Endothelial cell of umbilical vein (primary cell): ENCODE results near the gene CD163L1. TPM values are rescaled to one million over a fixed set of nuclear protein-coding genes. Genes with fewer than 3 reads are reported as not detected.
"Not testable (repeated sequence)": the region's sequence is repeated elsewhere in the genome, so short reads cannot be mapped to it uniquely, and the experiment has no call there.

Source experiments
- BruUV-seq: library from RNA; stranded (reverse); fragments of 400-500 nt; replicated peaks from 2 replicates; lab custom pipeline; 2021; lab: Mats Ljungman, UMichigan
- CTCF ChIA-PET: fragments of 300-600, 350-600 bp; sonication (Branson Sonifier 250); formaldehyde crosslinking; loops from one replicate; lab custom pipeline; 2021; ENCODE audit warnings: antibody characterized with exemption, inconsistent platforms; lab: Charles Lee
- POLR2A ChIA-PET: fragments of 300-600, 350-600 bp; sonication (Branson Sonifier 250); formaldehyde crosslinking; loops from one replicate; lab custom pipeline; 2021; ENCODE audit warnings: antibody characterized with exemption, inconsistent platforms; lab: Charles Lee
- DNase-seq: peaks from one replicate; pipeline ENCODE4 v3.0.0-alpha.2; 2011; ENCODE audit warnings: low read depth, low spot score
- FAIRE-seq: peaks from 2 replicates; lab custom pipeline; 2011; peaks lifted over from hg19 to GRCh38; lab: Jason Lieb, UNC
- H2AFZ ChIP-seq: 2 replicates; pipeline ENCODE4 v1.6.0; 2012; ENCODE audit warnings: low read depth, low read length, control low read depth, inconsistent platforms
- H3K27ac ChIP-seq: 2 replicates; pipeline ENCODE4 v1.5.1; 2011; ENCODE audit warnings: low read depth, mild to moderate bottlenecking, control low read depth, low read length, moderate library complexity; ENCODE audit not compliant: insufficient read depth
- H3K27me3 ChIP-seq, 2 experiments: 2 replicates each; pipeline versions ENCODE4 v1.6.0 to v1.6.1; 2011; ENCODE audit warnings: low read length in 2 of 2, mixed read lengths in 1 of 2; ENCODE audit not compliant: control insufficient read depth in 2 of 2, insufficient read depth in 2 of 2
- H3K36me3 ChIP-seq, 2 experiments: 2 replicates in 1 of 2; 3 replicates in 1 of 2; pipeline ENCODE4 v1.5.1; 2011; ENCODE audit warnings: low read length in 2 of 2, mild to moderate bottlenecking in 1 of 2, moderate library complexity in 1 of 2; ENCODE audit not compliant: control insufficient read depth in 2 of 2, insufficient read depth in 2 of 2; ENCODE audit errors: extremely low read depth in 1 of 2
- H3K4me1 ChIP-seq: 3 replicates; pipeline ENCODE4 v1.5.1; 2011; ENCODE audit warnings: mild to moderate bottlenecking, low read length; ENCODE audit not compliant: control insufficient read depth, insufficient read depth; ENCODE audit errors: extremely low read depth
- H3K4me2 ChIP-seq: 2 replicates; pipeline ENCODE4 v1.6.1; 2011; ENCODE audit warnings: low read length, control low read depth, mixed read lengths; ENCODE audit not compliant: insufficient read depth
- H3K4me3 ChIP-seq, 3 experiments: fragments of 200-600 bp in 1 of 3; sonication (generic), shearing (Covaris generic) in 1 of 3; replicated peaks in 1 of 3; 2 replicates each; pipeline ENCODE4 v1.5.1; 2011 to 2016; ENCODE audit warnings: control low read depth in 3 of 3, low read length in 3 of 3, mild to moderate bottlenecking in 2 of 3, inconsistent platforms in 1 of 3, low read depth in 1 of 3, moderate library complexity in 1 of 3; ENCODE audit not compliant: insufficient read depth in 1 of 3
- H3K79me2 ChIP-seq: 2 replicates; pipeline ENCODE4 v1.6.0; 2012; ENCODE audit warnings: low read length, inconsistent platforms; ENCODE audit not compliant: control insufficient read depth, insufficient read depth
- H3K9ac ChIP-seq: replicated peaks from 2 replicates; pipeline ENCODE3; 2011; ENCODE audit warnings: low read length, control low read depth; ENCODE audit not compliant: insufficient read depth; ENCODE audit errors: extremely low read depth
- H3K9me1 ChIP-seq: replicated peaks from 3 replicates; pipeline ENCODE4 v1.6.0; 2011; ENCODE audit warnings: mild to moderate bottlenecking, low read length; ENCODE audit not compliant: control insufficient read depth, insufficient read depth; ENCODE audit errors: extremely low read depth
- H3K9me3 ChIP-seq: replicated peaks from 2 replicates; pipeline ENCODE4 v1.5.1; 2012; ENCODE audit warnings: low read length, inconsistent platforms; ENCODE audit not compliant: control insufficient read depth, insufficient read depth
- H4K20me1 ChIP-seq: replicated peaks from 2 replicates; pipeline ENCODE3; 2011; ENCODE audit warnings: mild to moderate bottlenecking, low read length; ENCODE audit not compliant: control insufficient read depth, insufficient read depth; ENCODE audit errors: extremely low read depth
- CTCF ChIP-seq, 2 donors: IDR thresholded peaks; 1 replicate in 1 of 2; 2 replicates in 1 of 2; pipeline ENCODE4 v1.5.1; 2011; ENCODE audit warnings: low read length in 2 of 2, mild to moderate bottlenecking in 2 of 2, moderate library complexity in 2 of 2, control low read depth in 1 of 2, inconsistent platforms in 1 of 2, low read depth in 1 of 2; ENCODE audit not compliant: insufficient read depth in 1 of 2; ENCODE audit errors: extremely low read depth in 1 of 2
- GATA2 ChIP-seq: IDR thresholded peaks from 2 replicates; pipeline ENCODE4 v1.7.0; 2011; ENCODE audit warnings: low read depth, mild to moderate bottlenecking, moderate library complexity, mixed read lengths, low read length; ENCODE audit not compliant: insufficient read length, insufficient read depth
- MAX ChIP-seq: IDR thresholded peaks from 2 replicates; pipeline ENCODE4 v1.6.1; 2011; ENCODE audit not compliant: insufficient read depth, insufficient read length
- POLR2AphosphoS5 ChIP-seq: IDR thresholded peaks from 2 replicates; pipeline ENCODE4 v1.6.1; 2012; ENCODE audit warnings: low read depth, mild to moderate bottlenecking, control low read depth, low read length, moderate library complexity; ENCODE audit not compliant: insufficient read depth
- dilution Hi-C: fragments of 300-500 bp; cut with MboI; formaldehyde crosslinking; loops from one replicate; pipeline ENCODE4 v1.15.0; 2019; ENCODE audit warnings: low sequenced_read_pairs; ENCODE audit not compliant: extremely low pct_ligation_motif_present
- intact Hi-C: fragments of 100-400 bp; cut with micrococcal nuclease; formaldehyde crosslinking; loops from one replicate; pipeline ENCODE4 v1.10.0; 2022
- polyA plus RNA-seq, 4 experiments: library from polyadenylated mRNA; depleted of rRNA in 3 of 4; stranded (reverse) in 3 of 4; unstranded in 1 of 4; fragments of >200 nt; gene quantifications; 2 replicates each; pipeline versions ENCODE4 v1.2.1 to v1.2.3, GENCODE V29; 2011 to 2012; ENCODE audit warnings: missing spikeins in 1 of 4
- total RNA-seq: library from RNA; stranded (reverse); gene quantifications from 2 replicates; pipeline ENCODE4 v1.2.3, GENCODE V29; 2021

The CD163L1 gene
- total and polyA plus RNA-seq, 2 donors (not counting 3 experiments of a cell fraction or from before 2014, with no cell fraction given), result 2.8 to 7.5 TPM

- intact Hi-C loops, result loop anchor here (5.0 to 10.0 kb wide), 2 partner anchors 223 to 1435 kb away; no protein-coding TSS in a partner anchor
- dilution Hi-C loops, result no loop called here
- ChIA-PET POLR2A (interaction anchor here (0.6 kb wide), 1 partner anchor 10 kb away, joined by 3 read pairs; no protein-coding TSS in a partner anchor), CTCF (interaction anchor here (0.8 to 1.1 kb wide), 2 partner anchors 89 to 112 kb away, joined by 3 to 5 read pairs; no protein-coding TSS in a partner anchor)
- Histone ChIP-seq H3K27me3 (no peaks in the 10 kb centered on the region), H3K4me2 (peak overlapping the region; percentile 79), H3K27ac (peak overlapping the region; percentile 59), H2AFZ (peak overlapping the region; percentile 98), H3K79me2 (no peaks in the 10 kb centered on the region), H3K36me3 (no peaks in the 10 kb centered on the region), H3K4me1 (peaks cover 19% of the 10 kb centered on the region), H4K20me1 (no peaks in the 10 kb centered on the region), H3K9me3 (no peaks in the 10 kb centered on the region), H3K4me3 (peak overlapping the region; percentile 23 to 45 (median 40)), H3K9me1 (no peaks in the 10 kb centered on the region), H3K9ac (no peak overlapping the region)
- peak; percentile 24 for TF ChIP-seq MAX
- no peak for TF ChIP-seq GATA2
- TF ChIP-seq POLR2AphosphoS5, result peak; percentile 67
- peak in 1 of 2 donors; percentile 9 for TF ChIP-seq CTCF (IDR thresholded peaks at IDR 0.05; ENCODE audit: extremely low read depth in 1 of 2, insufficient read depth in 1 of 2, low read depth in 1 of 2, low read length in 2 of 2)
- peak; percentile 65 for DNase-seq
- FAIRE-seq, result peak; percentile 68
- TSS peak; percentile 58 for BruUV-seq
Observed at GRCh38 chr12:7439579-7440505, 4.1 kb downstream of the CD163L1 start.

DNA sequence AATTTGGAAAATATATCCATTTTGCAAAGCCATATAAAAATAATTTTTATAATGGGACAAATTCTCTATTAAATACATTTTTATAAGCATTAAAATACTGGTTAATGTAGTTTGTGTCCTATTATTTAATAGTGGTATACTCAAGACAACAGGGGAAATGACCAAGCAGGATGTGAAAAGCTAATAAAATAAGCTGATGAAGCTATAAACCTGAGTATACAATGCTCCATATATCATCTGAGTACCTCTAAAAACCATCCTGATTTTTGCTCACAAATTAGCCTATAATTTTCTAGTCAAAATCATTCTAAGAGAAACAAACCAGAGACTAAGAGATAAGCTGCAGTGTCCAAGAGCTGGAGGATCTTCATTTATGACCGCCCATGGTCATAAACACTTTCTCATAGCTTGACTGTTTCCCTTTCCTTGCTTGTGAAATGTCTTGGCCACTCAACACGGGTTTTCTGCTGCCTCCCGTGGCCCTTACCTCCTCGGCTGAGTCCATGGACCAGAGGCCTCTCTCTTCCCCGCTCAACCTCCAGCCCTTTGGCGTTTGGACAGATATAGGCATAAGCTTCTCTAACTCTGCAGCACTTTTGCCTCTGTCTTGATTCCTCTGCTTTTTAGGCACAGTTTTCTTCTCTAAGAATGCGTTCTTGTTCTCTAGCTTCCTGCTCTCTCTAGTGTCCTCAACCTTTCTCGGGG lies 5.5 kb downstream of the CD163L1 start:
- H3K9me1 ChIP-seq, H3K79me2 ChIP-seq, CTCF ChIA-PET, FAIRE-seq, H3K27me3 ChIP-seq, H3K4me2 ChIP-seq, H3K9ac ChIP-seq, H4K20me1 ChIP-seq, H2AFZ ChIP-seq, H3K4me3 ChIP-seq, H3K36me3 ChIP-seq, H3K27ac ChIP-seq, POLR2A ChIA-PET, dilution Hi-C loops, BruUV-seq, H3K9me3 ChIP-seq: not testable (repeated sequence)
- intact Hi-C loops, result loop anchor here (10.0 kb wide), 1 partner anchor 1434 kb away; no protein-coding TSS in a partner anchor
- H3K4me1 ChIP-seq, result peaks cover 27% of the 10 kb centered on the region
- DNase-seq, result peak; percentile 8

DNA sequence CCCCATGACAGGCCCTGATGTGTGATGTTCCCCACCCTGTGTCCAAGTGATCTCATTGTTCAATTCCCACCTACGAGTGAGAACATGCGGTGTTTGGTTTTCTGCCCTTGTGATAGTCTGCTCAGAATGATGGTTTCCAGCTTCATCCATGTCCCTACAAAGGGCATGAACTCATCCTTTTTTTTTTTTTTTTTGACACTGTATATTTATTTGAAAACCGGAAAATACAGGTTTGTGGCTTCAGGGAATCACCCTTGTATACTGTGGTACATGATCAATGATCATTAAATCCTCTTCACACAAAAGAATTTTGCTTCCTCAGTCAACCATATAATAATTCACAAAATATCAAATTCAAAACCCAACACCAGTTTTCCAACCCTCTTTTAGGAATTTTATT lies 6.5 kb downstream of the CD163L1 start:
- H3K9ac ChIP-seq, FAIRE-seq, H2AFZ ChIP-seq, H3K27me3 ChIP-seq, POLR2A ChIA-PET, BruUV-seq, dilution Hi-C loops, H3K4me3 ChIP-seq, H3K9me3 ChIP-seq, H3K9me1 ChIP-seq, H3K79me2 ChIP-seq, H3K4me2 ChIP-seq, CTCF ChIA-PET, H3K27ac ChIP-seq, H4K20me1 ChIP-seq, DNase-seq, H3K36me3 ChIP-seq: not testable (repeated sequence)
- intact Hi-C loops, result loop anchor here (10.0 kb wide), 1 partner anchor 1433 kb away; no protein-coding TSS in a partner anchor
- H3K4me1 ChIP-seq, result peaks cover 33% of the 10 kb centered on the region
